ENCODE results near the gene BLM.

- TF ChIP-seq CTCF (IDR thresholded peaks at IDR 0.05; ENCODE audit: low read depth, low read length) (no peak), POLR2A (IDR thresholded peaks at IDR 0.05; ENCODE audit: extremely low read depth, insufficient read length) (no peak), MAX (IDR thresholded peaks at IDR 0.05; ENCODE audit: low read depth, low read length) (no peak), MYC (IDR thresholded peaks at IDR 0.05; ENCODE audit: low read depth, low read length) (no peak)
These were observed 134.8 kb downstream of the BLM start for GRCh38 chr15:90851940-90852339.

Measured in NB4 (cell line).